SU-DHL-6 (cell line): ENCODE data around the gene ITGB2.

Experiments
- CTCF ChIP-seq: fragments of 200-600 bp; sonication (generic); IDR thresholded peaks from one replicate; pipeline ENCODE4 v1.5.1; 2017; ENCODE audit warnings: antibody characterized with exemption, mild to moderate bottlenecking, low read length, moderate library complexity; ENCODE audit not compliant: insufficient read depth, poor library complexity, severe bottlenecking
- EZH2phosphoT487 ChIP-seq: fragments of 200-600 bp; sonication (generic), shearing (Covaris generic); conservative IDR thresholded peaks from 2 replicates; pipeline ENCODE4 v1.6.1; 2018; ENCODE audit warnings: mild to moderate bottlenecking, antibody characterized with exemption, low read length, moderate library complexity, mixed read lengths

GRCh38 chr21:44949161-44949778, 28.6 kb upstream of the ITGB2 start:
- TF ChIP-seq CTCF (no peak), EZH2phosphoT487 (no peak)
